Ammon's horn (tissue), 1 donor: ENCODE results near the gene DEXI.
"Not testable (repeated sequence)": the region's sequence is repeated elsewhere in the genome, so short reads cannot be mapped to it uniquely, and the experiment has no call there.

ENCODE experiments used
- DNase-seq: peaks from one replicate; pipeline ENCODE4 v3.0.0-alpha.2; 2016; ENCODE audit warnings: low spot score

DEXI gene

GRCh38 chr16:10968498-10968897, 26.2 kb upstream of the DEXI start:
- DNase-seq: no peak

GRCh38 chr16:10967986-10968385, 25.7 kb upstream of the DEXI start:
- no peak for DNase-seq

- not testable (repeated sequence) for DNase-seq
Measured at GRCh38 chr16:10966559-10966958, 24.3 kb upstream of the DEXI start.

GRCh38 chr16:10966129-10966528, 23.9 kb upstream of the DEXI start:
- DNase-seq: no peak

- DNase-seq: no peak
Measured at GRCh38 chr16:10965440-10966061, 23.3 kb upstream of the DEXI start.

- no peak for DNase-seq
Measured at GRCh38 chr16:10964891-10965326, 22.6 kb upstream of the DEXI start.

- DNase-seq: peak; percentile 90
Measured at GRCh38 chr16:10964039-10964890, 22.0 kb upstream of the DEXI start.

GRCh38 chr16:10961231-10961630, 19.0 kb upstream of the DEXI start:
- DNase-seq: no peak

GRCh38 chr16:10959161-10959560, 16.9 kb upstream of the DEXI start:
- DNase-seq: no peak

- no peak for DNase-seq
Measured at GRCh38 chr16:10957771-10958482, 15.7 kb upstream of the DEXI start.

GRCh38 chr16:10954903-10955302, 12.6 kb upstream of the DEXI start:
- no peak for DNase-seq

GRCh38 chr16:10951026-10951425, 8.8 kb upstream of the DEXI start:
- DNase-seq: no peak

GRCh38 chr16:10950393-10950792, 8.1 kb upstream of the DEXI start:
- DNase-seq: no peak

GRCh38 chr16:10949424-10949970, 7.2 kb upstream of the DEXI start:
- DNase-seq: no peak

GRCh38 chr16:10947211-10947787, 5.0 kb upstream of the DEXI start:
- no peak for DNase-seq

GRCh38 chr16:10946308-10946707, 4.0 kb upstream of the DEXI start:
- no peak for DNase-seq

GRCh38 chr16:10945065-10945787, 3.0 kb upstream of the DEXI start:
- DNase-seq: no peak

- DNase-seq: peak; percentile 99
Measured at GRCh38 chr16:10944249-10945064, 2.2 kb upstream of the DEXI start, which contains the start of gene CLEC16A. Gene CLEC16A, plus strand, starts transcription at chr16:10944564. Its CDS starts 154 bp downstream, at chr16:10944718.

GRCh38 chr16:10943064-10943353, 741 bp upstream of the DEXI start:
- no peak for DNase-seq

GRCh38 chr16:10941935-10942351, 325 bp downstream of the DEXI start:
- DNase-seq: not testable (repeated sequence)
